ENCODE data around the gene SST. TPM values are rescaled to one million over a fixed set of nuclear protein-coding genes. Genes with fewer than 3 reads are reported as not detected.
A peak's percentile ranks its signal among the peaks of the same experiment; 100 is the strongest.

SST gene
- total and polyA plus RNA-seq, 12 donors, result 0.50 to 101 (median 9.3) TPM; not detected in 3

DNA sequence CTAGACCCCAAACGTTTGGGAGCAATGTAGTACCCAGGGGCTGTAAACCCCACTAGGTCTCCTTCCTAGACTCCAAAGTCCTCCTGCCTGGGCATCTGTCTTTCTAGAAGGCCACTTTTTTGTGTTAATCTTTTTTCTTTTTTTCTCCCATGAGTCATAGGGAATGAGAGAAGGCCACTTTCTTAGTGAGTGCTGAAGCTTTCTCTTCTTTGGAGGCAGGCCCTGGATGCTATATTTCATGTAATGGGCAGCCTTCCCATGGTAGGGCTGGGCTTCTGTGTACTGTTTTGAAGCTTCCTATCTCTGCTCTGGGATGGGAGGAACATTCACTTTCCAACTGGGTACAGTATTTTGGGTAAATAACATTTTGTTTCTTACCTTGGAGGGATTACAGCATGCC, 47.4 kb upstream of the SST start:
- intact Hi-C loops (cut with DNase I), result no loop called here
- H3K27ac ChIP-seq, result peak overlapping the region in 2 of 5 donors; percentile 4 to 36
- no peak for TF ChIP-seq POLR2A (IDR thresholded peaks at IDR 0.05)
- TF ChIP-seq, protein P1, sequence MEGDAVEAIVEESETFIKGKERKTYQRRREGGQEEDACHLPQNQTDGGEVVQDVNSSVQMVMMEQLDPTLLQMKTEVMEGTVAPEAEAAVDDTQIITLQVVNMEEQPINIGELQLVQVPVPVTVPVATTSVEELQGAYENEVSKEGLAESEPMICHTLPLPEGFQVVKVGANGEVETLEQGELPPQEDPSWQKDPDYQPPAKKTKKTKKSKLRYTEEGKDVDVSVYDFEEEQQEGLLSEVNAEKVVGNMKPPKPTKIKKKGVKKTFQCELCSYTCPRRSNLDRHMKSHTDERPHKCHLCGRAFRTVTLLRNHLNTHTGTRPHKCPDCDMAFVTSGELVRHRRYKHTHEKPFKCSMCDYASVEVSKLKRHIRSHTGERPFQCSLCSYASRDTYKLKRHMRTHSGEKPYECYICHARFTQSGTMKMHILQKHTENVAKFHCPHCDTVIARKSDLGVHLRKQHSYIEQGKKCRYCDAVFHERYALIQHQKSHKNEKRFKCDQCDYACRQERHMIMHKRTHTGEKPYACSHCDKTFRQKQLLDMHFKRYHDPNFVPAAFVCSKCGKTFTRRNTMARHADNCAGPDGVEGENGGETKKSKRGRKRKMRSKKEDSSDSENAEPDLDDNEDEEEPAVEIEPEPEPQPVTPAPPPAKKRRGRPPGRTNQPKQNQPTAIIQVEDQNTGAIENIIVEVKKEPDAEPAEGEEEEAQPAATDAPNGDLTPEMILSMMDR (IDR thresholded peaks at IDR 0.05), result no peak

DNA sequence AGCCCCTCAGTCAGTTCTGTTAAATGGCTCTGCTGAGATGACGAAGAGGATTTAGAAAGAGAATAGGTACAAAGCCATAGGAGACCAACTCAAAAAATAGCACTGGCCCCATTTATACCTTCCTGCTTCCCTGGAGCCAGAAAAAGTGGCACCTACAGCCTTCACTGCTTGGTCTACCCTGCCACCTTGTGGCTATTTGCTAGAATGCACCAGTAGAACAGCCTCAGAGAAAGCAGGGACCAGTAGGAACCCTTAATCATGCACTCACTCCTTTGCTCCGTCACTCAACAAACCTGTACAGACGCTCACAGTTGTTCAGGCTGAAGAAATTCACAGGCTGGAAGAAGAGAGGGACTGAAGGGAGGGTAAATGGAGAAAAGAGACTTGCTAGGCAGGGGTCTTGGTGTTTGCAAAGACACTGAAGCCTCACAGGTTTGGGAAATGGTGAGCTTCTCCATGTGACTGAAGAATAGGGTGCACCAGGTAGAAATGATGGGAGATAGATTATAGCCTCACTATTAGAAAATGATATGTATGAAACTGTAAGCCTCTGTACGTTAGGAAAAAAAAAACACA, 44.3 kb upstream of the SST start:
- WGBS, 4 donors, result 12 to 24% (median 22%) methylated on average over 4 of the region's 4 CpGs
- H3K4me1 ChIP-seq (replicated peaks in 1 of 2), result peaks cover 4 to 17% of the 10 kb centered on the region in 2 donors
- intact Hi-C loops (cut with DNase I), result no loop called here
- no peaks in the 10 kb centered on the region for H3K9me3 ChIP-seq (replicated peaks in 1 of 3)
- H3K27ac ChIP-seq, result no peak overlapping the region
- H3K4me3 ChIP-seq, result no peak overlapping the region
- DNase-seq, result peak; percentile 71 to 94 (median 80)
- no peaks in the 10 kb centered on the region for H3K27me3 ChIP-seq
- no peaks in the 10 kb centered on the region for H3K36me3 ChIP-seq (replicated peaks in 1 of 2)
- TF ChIP-seq POLR2A (IDR thresholded peaks at IDR 0.05), result no peak
- TF ChIP-seq, protein P1 (IDR thresholded peaks at IDR 0.05), result peak; percentile 90 to 96 (median 95)

More for the DNA sequence above, 47.4 kb upstream of the SST start:
- DNase-seq, result peak; percentile 59 to 84 (median 72)
- 21 to 33% (median 25%) methylated on average over 1 of the region's 1 CpG for WGBS, 4 donors
- Histone ChIP-seq H3K27me3 (no peaks in the 10 kb centered on the region), H3K4me1 (replicated peaks in 1 of 2) (peaks cover 4 to 17% of the 10 kb centered on the region in 2 donors), H3K36me3 (replicated peaks in 1 of 2) (peaks cover 0 to 20% of the 10 kb centered on the region in 2 donors), H3K9me3 (replicated peaks in 1 of 3) (no peaks in the 10 kb centered on the region), H3K4me3 (no peak overlapping the region)

DNA sequence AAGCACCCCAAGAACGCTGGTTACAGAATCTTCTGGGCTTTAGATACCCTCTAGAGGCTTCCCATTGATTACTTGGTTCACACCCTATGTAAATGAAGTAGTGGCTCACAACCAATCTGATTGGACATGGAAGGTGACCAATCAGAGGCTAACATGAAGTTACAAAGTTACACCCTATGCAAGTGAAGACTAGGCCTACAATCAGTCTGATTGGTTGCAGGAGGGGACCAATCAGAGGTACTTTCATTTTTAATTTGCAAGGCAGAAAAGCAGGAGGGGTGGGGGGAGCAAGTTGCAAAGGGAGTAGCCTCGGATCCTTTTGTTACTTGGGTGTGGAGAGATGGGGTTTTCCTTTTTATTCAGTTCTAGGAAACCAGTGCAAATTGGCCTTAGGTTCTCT, 43.3 kb upstream of the SST start:
- peak overlapping the region in 1 of 4 donors; percentile 17 for H3K4me3 ChIP-seq
- H3K36me3 ChIP-seq (replicated peaks in 1 of 2), result no peaks in the 10 kb centered on the region
- no peak for TF ChIP-seq POLR2A (IDR thresholded peaks at IDR 0.05)
- TF ChIP-seq, protein P1 (IDR thresholded peaks at IDR 0.05), result no peak
- H3K9me3 ChIP-seq (replicated peaks in 1 of 3), result no peaks in the 10 kb centered on the region
- intact Hi-C loops (cut with DNase I), result loop anchor here in 1 of 2 donors (2.0 kb wide), 1 partner anchor 395 kb away; no protein-coding TSS in a partner anchor
- H3K4me1 ChIP-seq (replicated peaks in 1 of 2), result peaks cover 4 to 17% of the 10 kb centered on the region in 2 donors
- H3K27ac ChIP-seq, result no peak overlapping the region
- no peaks in the 10 kb centered on the region for H3K27me3 ChIP-seq
- DNase-seq, result peak in 2 of 7 donors; percentile 46 to 67
- 54 to 77% (median 67%) methylated on average over 2 of the region's 2 CpGs for WGBS, 4 donors

DNA sequence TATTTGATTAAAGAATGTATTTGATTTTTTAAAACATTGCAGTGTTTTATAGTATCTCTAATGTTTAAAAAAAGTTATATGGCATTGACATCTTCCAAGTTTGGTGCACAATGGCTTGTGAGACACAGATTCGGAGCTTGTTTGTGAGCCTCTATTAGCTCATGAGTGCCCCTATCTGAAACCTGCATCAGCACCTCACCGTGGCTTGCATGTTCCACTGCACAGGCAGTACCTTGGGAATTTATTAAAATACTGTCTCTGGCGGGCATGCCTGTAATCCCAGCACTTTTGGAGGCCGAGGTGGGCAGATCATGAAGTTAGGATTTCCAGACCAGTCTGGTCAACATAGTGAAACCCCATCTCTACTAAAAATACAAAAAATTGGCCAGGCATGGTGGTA, 39.0 kb upstream of the SST start:
- Histone ChIP-seq H3K9me3 (replicated peaks in 1 of 3) (no peaks in the 10 kb centered on the region), H3K36me3 (replicated peaks in 1 of 2) (no peaks in the 10 kb centered on the region), H3K4me3 (no peak overlapping the region), H3K27me3 (no peaks in the 10 kb centered on the region), H3K27ac (no peak overlapping the region), H3K4me1 (replicated peaks in 1 of 2) (peaks cover 0 to 6% of the 10 kb centered on the region in 2 donors)
- intact Hi-C loops (cut with DNase I), result no loop called here
- DNase-seq, result no peak
- 73 to 83% (median 80%) methylated on average over 4 of the region's 4 CpGs for WGBS, 4 donors
- TF ChIP-seq, protein P1 (IDR thresholded peaks at IDR 0.05), result no peak
- TF ChIP-seq POLR2A (IDR thresholded peaks at IDR 0.05), result no peak
